Measurements from ENCODE around the gene NPPC. TPM values are rescaled to one million over a fixed set of nuclear protein-coding genes. Genes with fewer than 3 reads are reported as not detected.

NPPC gene
- polyA plus RNA-seq, 3 donors = not detected

GRCh38 chr2:231935207-231935524 lies 9.0 kb upstream of the NPPC start:
- Mint-ChIP-seq H3K27me3 (ENCODE audit: low read depth in 3 of 3) (peaks cover 3 to 6% (median 4%) of the 10 kb centered on the region in 3 donors), H3K4me1 (no peaks in the 10 kb centered on the region), H3K9me3 (peaks cover 0 to 2% (median 0%) of the 10 kb centered on the region in 7 donors), H3K4me3 (no peak overlapping the region), H3K27ac (peak overlapping the region in 1 of 7 donors; percentile 43), H3K36me3 (no peaks in the 10 kb centered on the region)
- Histone ChIP-seq H3K9me3 (replicated peaks in 1 of 2; ENCODE audit: control insufficient read depth in 1 of 2, insufficient read depth in 1 of 2, low read length in 2 of 2) (no peaks in the 10 kb centered on the region), H3K4me2 (replicated peaks; ENCODE audit: extremely low read depth, low read length, poor library complexity, severe bottlenecking) (no peak overlapping the region), H3K4me1 (ENCODE audit: control insufficient read depth in 1 of 2, insufficient read depth in 2 of 2, low read length in 2 of 2) (no peaks in the 10 kb centered on the region), H3K79me2 (ENCODE audit: insufficient read depth, low read length) (no peaks in the 10 kb centered on the region), H3K27me3 (ENCODE audit: control insufficient read depth in 2 of 2, insufficient read depth in 2 of 2, low read length in 2 of 2) (peaks cover 0 to 2% of the 10 kb centered on the region in 2 donors), H3K36me3 (replicated peaks in 1 of 2; ENCODE audit: control insufficient read depth in 1 of 2, insufficient read depth in 2 of 2, low read length in 2 of 2) (no peaks in the 10 kb centered on the region), H2AFZ (ENCODE audit: insufficient read depth, low read depth, low read length, poor library complexity, severe bottlenecking) (no peak overlapping the region), H3K27ac (ENCODE audit: low read depth in 1 of 2, low read length in 2 of 2) (no peak overlapping the region), H3K9ac (ENCODE audit: insufficient read depth, low read length, poor library complexity, severe bottlenecking) (no peak overlapping the region), H4K20me1 (ENCODE audit: insufficient read depth, low read length) (no peaks in the 10 kb centered on the region), H3K4me3 (replicated peaks in 1 of 3; ENCODE audit: low read depth in 2 of 3, low read length in 3 of 3) (no peak overlapping the region)
- intact Hi-C loops (cut with micrococcal nuclease) = no loop called here
- TF ChIP-seq CTCF (IDR thresholded peaks at IDR 0.05) = no peak
- WGBS (ENCODE audit: insufficient coverage) = 87% methylated on average over 4 of the region's 4 CpGs
- no peak for DNase-seq

- no peaks in the 10 kb centered on the region for H3K4me1 Mint-ChIP-seq
- TF ChIP-seq CTCF (IDR thresholded peaks at IDR 0.05) = no peak
These were observed 8.4 kb upstream of the NPPC start for GRCh38 chr2:231934441-231935206.

More at GRCh38 chr2:231934441-231935206, 8.4 kb upstream of the NPPC start:
- 89% methylated on average over 6 of the region's 8 CpGs for WGBS (ENCODE audit: insufficient coverage)
- Histone ChIP-seq H3K9ac (ENCODE audit: insufficient read depth, low read length, poor library complexity, severe bottlenecking) (no peak overlapping the region), H3K4me3 (replicated peaks in 1 of 3; ENCODE audit: low read depth in 2 of 3, low read length in 3 of 3) (no peak overlapping the region), H3K79me2 (ENCODE audit: insufficient read depth, low read length) (no peaks in the 10 kb centered on the region), H4K20me1 (ENCODE audit: insufficient read depth, low read length) (no peaks in the 10 kb centered on the region), H3K27ac (ENCODE audit: low read depth in 1 of 2, low read length in 2 of 2) (no peak overlapping the region), H3K4me2 (replicated peaks; ENCODE audit: extremely low read depth, low read length, poor library complexity, severe bottlenecking) (no peak overlapping the region), H3K9me3 (replicated peaks in 1 of 2; ENCODE audit: control insufficient read depth in 1 of 2, insufficient read depth in 1 of 2, low read length in 2 of 2) (no peaks in the 10 kb centered on the region), H3K36me3 (replicated peaks in 1 of 2; ENCODE audit: control insufficient read depth in 1 of 2, insufficient read depth in 2 of 2, low read length in 2 of 2) (no peaks in the 10 kb centered on the region), H3K27me3 (ENCODE audit: control insufficient read depth in 2 of 2, insufficient read depth in 2 of 2, low read length in 2 of 2) (peaks cover 0 to 8% of the 10 kb centered on the region in 2 donors), H2AFZ (ENCODE audit: insufficient read depth, low read depth, low read length, poor library complexity, severe bottlenecking) (no peak overlapping the region), H3K4me1 (ENCODE audit: control insufficient read depth in 1 of 2, insufficient read depth in 2 of 2, low read length in 2 of 2) (no peaks in the 10 kb centered on the region)
- no peak overlapping the region for H3K4me3 Mint-ChIP-seq
- H3K27me3 Mint-ChIP-seq (ENCODE audit: low read depth in 3 of 3) = peaks cover 4 to 7% (median 7%) of the 10 kb centered on the region in 3 donors
- H3K27ac Mint-ChIP-seq = peak overlapping the region in 1 of 7 donors; percentile 43
- intact Hi-C loops (cut with micrococcal nuclease) = no loop called here
- H3K9me3 Mint-ChIP-seq = peaks cover 0 to 2% (median 0%) of the 10 kb centered on the region in 7 donors
- no peak for DNase-seq
- H3K36me3 Mint-ChIP-seq = no peaks in the 10 kb centered on the region

Measured in CD14-positive monocyte (primary cell).